ENCODE data around the gene CCDC124.

CCDC124 gene

GRCh38 chr19:17975032-17975431 lies 42.2 kb downstream of the CCDC124 start:
- TF ChIP-seq CTCF (conservative IDR thresholded peaks at IDR 0.05; ENCODE audit: low read length): no peak
- no peak for TF ChIP-seq EZH2phosphoT487 (IDR thresholded peaks at IDR 0.05; ENCODE audit: borderline replicate concordance)

GRCh38 chr19:17977021-17977420 lies 44.2 kb downstream of the CCDC124 start:
- H3K9me2 ChIP-seq (replicated peaks; ENCODE audit: low read depth, low read length): no peaks in the 10 kb centered on the region
- no peaks in the 10 kb centered on the region for H3K27me3 ChIP-seq (ENCODE audit: insufficient read depth, low read length, poor library complexity, severe bottlenecking)
- H2AFZ ChIP-seq (ENCODE audit: low read length): no peak overlapping the region
- no peaks in the 10 kb centered on the region for H3K9me3 ChIP-seq (ENCODE audit: insufficient read depth, low read depth, low read length)
- H3K9ac ChIP-seq (ENCODE audit: low read depth, low read length, poor library complexity, severe bottlenecking): no peak overlapping the region
- H3K4me2 ChIP-seq (ENCODE audit: low read depth, low read length, poor library complexity, severe bottlenecking): no peak overlapping the region
- H3K4me1 ChIP-seq (ENCODE audit: insufficient read depth, low read length, poor library complexity, severe bottlenecking): no peaks in the 10 kb centered on the region
- no peaks in the 10 kb centered on the region for H4K20me1 ChIP-seq (ENCODE audit: insufficient read depth, low read length, poor library complexity, severe bottlenecking)
- no peaks in the 10 kb centered on the region for H3K79me2 ChIP-seq (ENCODE audit: insufficient read depth, low read length)
- H3K4me3 ChIP-seq (ENCODE audit: low read length, poor library complexity, severe bottlenecking): no peak overlapping the region
- H3F3A ChIP-seq (ENCODE audit: low read depth): no peaks in the 10 kb centered on the region
- TF ChIP-seq CTCF (conservative IDR thresholded peaks at IDR 0.05; ENCODE audit: low read length) (no peak), EZH2phosphoT487 (IDR thresholded peaks at IDR 0.05; ENCODE audit: borderline replicate concordance) (no peak)
- H3K36me3 ChIP-seq (ENCODE audit: insufficient read depth, low read length): no peaks in the 10 kb centered on the region

More at GRCh38 chr19:17975032-17975431, 42.2 kb downstream of the CCDC124 start:
- no peak overlapping the region for H3K4me3 ChIP-seq (ENCODE audit: low read length, poor library complexity, severe bottlenecking)
- no peaks in the 10 kb centered on the region for H3K9me2 ChIP-seq (replicated peaks; ENCODE audit: low read depth, low read length)
- H2AFZ ChIP-seq (ENCODE audit: low read length): no peak overlapping the region
- no peak overlapping the region for H3K9ac ChIP-seq (ENCODE audit: low read depth, low read length, poor library complexity, severe bottlenecking)
- no peaks in the 10 kb centered on the region for H4K20me1 ChIP-seq (ENCODE audit: insufficient read depth, low read length, poor library complexity, severe bottlenecking)
- no peaks in the 10 kb centered on the region for H3F3A ChIP-seq (ENCODE audit: low read depth)
- no peaks in the 10 kb centered on the region for H3K36me3 ChIP-seq (ENCODE audit: insufficient read depth, low read length)
- H3K4me2 ChIP-seq (ENCODE audit: low read depth, low read length, poor library complexity, severe bottlenecking): no peak overlapping the region
- no peaks in the 10 kb centered on the region for H3K9me3 ChIP-seq (ENCODE audit: insufficient read depth, low read depth, low read length)
- H3K27me3 ChIP-seq (ENCODE audit: insufficient read depth, low read length, poor library complexity, severe bottlenecking): no peaks in the 10 kb centered on the region
- no peaks in the 10 kb centered on the region for H3K4me1 ChIP-seq (ENCODE audit: insufficient read depth, low read length, poor library complexity, severe bottlenecking)
- H3K79me2 ChIP-seq (ENCODE audit: insufficient read depth, low read length): no peaks in the 10 kb centered on the region

GRCh38 chr19:17977488-17977887 lies 44.7 kb downstream of the CCDC124 start:
- H3K9me3 ChIP-seq (ENCODE audit: insufficient read depth, low read depth, low read length): no peaks in the 10 kb centered on the region
- H3K4me2 ChIP-seq (ENCODE audit: low read depth, low read length, poor library complexity, severe bottlenecking): no peak overlapping the region
- TF ChIP-seq EZH2phosphoT487 (IDR thresholded peaks at IDR 0.05; ENCODE audit: borderline replicate concordance) (no peak), CTCF (conservative IDR thresholded peaks at IDR 0.05; ENCODE audit: low read length) (no peak)
- H3K4me3 ChIP-seq (ENCODE audit: low read length, poor library complexity, severe bottlenecking): no peak overlapping the region
- H4K20me1 ChIP-seq (ENCODE audit: insufficient read depth, low read length, poor library complexity, severe bottlenecking): no peaks in the 10 kb centered on the region
- no peak overlapping the region for H3K9ac ChIP-seq (ENCODE audit: low read depth, low read length, poor library complexity, severe bottlenecking)
- no peaks in the 10 kb centered on the region for H3K27me3 ChIP-seq (ENCODE audit: insufficient read depth, low read length, poor library complexity, severe bottlenecking)
- H3K9me2 ChIP-seq (replicated peaks; ENCODE audit: low read depth, low read length): no peaks in the 10 kb centered on the region
- no peaks in the 10 kb centered on the region for H3F3A ChIP-seq (ENCODE audit: low read depth)
- H3K4me1 ChIP-seq (ENCODE audit: insufficient read depth, low read length, poor library complexity, severe bottlenecking): no peaks in the 10 kb centered on the region
- no peaks in the 10 kb centered on the region for H3K79me2 ChIP-seq (ENCODE audit: insufficient read depth, low read length)
- no peak overlapping the region for H2AFZ ChIP-seq (ENCODE audit: low read length)
- no peaks in the 10 kb centered on the region for H3K36me3 ChIP-seq (ENCODE audit: insufficient read depth, low read length)
